ENCODE measurements around the gene GLRX3.

Gene GLRX3

DNA sequence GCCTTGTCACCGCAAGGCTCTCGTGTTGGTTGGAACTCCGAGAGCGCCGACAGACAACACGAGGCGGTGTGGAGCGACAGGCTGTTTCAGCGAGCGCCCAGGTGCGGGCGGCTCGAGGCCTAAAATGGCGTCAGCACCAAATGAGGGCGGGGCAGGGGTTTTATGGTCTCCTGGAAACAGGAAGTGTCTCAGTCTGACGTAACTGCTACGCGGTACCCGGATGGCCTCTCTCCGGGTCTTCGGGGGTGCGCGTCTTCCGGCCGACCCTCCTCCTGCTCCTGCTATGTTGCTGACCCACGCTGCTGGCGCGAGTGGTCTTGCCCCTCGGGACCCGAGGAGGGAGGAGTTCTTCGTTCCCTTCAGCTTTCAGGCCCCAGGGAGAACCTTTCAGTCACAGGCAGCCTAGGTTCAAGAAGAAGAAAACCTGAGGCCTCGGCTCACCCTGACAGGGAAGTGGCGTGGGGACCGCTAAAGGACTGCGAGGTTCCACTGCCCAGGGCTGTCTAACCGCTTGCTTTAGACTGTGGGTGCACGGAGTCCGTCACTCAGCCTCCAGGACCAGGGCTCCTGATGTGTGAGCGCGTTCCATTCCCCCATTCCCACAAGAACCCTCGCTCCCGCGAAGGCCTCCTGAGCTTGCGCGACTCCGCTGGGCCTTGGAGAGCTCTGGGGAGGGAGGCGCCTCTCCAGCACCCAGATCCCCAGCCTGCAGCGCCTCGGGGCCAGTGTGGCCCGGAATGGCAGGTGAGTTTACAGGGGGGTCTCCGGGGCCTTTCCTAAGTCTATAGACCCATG, 77.3 kb downstream of the GLRX3 start:
- DNase-seq: no peak

DNA sequence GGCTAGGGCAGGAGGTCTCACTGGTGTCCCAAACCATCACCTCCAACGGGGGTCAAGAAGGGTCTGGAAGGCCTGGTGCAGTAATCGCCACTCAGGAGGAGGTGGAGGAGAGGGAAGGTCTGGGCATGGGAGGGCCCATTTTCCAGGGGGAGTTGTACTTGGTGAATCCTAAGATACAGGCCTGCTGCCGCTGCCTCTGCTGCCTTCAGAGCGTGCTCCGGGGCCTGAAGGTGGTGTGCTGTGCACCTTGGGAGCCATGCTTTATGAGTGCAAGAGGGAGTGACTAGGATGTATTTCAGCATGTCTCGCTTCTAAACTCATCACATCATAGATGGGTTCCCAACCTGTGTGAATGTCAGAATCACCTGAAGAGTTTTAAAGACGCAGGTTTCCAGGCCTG, 78.2 kb downstream of the GLRX3 start:
- DNase-seq: no peak

DNA sequence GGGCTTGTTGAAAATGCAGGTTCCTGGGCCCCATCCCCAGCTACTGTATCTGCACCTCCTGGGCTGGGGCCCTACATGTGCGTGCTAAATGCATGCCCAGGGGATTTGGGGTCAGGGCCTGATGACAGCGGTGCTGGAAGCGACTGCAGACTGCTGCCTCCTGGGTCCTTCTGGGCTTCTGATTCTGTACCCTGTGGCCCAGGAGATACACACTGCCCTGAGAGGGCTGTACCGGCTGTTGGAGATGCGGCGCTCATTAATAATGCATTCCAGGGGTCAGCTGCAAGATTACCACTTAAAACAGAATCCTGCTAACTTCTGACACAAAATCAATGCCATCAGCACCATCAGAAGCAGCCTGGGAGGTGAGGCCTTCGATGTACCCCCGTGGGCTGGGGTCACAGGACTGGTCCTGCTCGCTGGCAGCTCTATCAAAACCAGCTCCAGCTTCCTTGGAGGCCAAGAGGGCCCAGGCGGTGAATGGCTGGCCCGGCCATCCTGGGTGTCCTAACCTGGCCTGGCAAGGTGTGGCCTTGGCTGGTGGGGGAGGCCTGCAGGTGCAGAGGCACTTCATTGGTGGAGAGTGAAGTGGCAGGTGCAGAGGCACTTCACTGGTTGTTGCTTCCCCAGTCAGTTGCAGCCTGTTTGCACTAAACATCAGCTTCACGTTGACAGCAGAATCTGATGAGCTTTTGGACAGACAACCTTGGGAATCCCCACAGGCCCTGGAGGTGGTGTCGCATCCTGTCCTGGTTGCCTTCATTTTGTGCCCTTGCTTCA, 79.2 kb downstream of the GLRX3 start:
- DNase-seq: no peak

DNA sequence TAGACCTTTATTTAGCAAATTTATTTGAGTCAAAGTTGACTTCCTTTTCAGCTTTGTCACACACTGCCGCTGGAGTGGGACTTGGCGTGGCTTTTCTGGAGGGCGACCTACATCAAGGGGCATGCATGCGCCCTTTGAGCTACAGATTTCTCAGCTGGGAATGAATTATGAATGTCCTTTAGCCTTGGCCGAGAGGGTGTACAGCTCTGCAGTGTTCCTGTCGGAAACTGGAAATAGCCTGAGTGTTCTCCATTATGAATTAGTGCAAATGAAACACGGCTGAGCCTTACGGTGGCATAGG, 79.7 kb downstream of the GLRX3 start:
- DNase-seq: no peak

DNA sequence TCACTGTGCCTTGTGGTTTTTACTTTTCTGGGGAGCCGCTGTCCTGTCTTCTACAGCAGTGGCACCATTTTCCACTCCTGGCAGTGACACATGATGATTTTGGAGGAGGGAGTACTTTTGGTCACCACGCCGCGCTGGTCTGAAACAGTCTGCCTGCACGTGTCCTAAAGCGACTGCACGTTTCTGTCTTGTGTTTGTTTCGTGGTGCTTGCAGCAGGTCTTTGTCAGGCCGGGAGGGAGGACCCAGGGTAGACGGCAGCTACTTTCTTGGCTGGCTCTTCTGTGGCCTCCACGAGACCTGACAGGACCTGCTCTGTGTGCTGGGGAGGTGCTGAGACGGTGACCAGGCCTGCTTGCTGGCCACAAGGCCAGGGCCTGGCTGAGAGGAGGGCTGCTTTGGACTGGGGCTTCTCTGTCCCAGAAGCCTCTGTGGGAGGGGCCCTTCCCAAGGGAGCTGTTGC, 82.0 kb downstream of the GLRX3 start:
- DNase-seq: no peak

DNA sequence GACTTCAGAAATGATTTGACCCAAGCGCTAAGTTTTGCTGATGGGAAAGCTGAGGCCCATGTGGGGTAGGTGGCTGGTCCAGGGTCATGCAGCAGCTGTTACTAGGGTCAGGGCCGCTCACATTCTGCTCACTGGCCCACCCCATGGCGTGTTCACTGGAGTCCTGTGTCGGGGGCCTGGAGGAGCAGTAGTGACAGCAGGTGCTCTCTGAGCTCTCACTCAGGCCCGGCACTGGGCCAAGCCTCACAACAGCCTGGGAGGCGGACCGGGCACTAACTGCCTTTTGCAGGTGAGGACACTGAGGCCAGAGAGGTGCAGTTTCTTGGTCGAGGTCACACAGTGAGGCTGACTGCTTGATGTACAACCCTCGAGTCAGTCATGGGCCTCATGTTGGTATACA, 82.7 kb downstream of the GLRX3 start:
- DNase-seq: no peak

DNA sequence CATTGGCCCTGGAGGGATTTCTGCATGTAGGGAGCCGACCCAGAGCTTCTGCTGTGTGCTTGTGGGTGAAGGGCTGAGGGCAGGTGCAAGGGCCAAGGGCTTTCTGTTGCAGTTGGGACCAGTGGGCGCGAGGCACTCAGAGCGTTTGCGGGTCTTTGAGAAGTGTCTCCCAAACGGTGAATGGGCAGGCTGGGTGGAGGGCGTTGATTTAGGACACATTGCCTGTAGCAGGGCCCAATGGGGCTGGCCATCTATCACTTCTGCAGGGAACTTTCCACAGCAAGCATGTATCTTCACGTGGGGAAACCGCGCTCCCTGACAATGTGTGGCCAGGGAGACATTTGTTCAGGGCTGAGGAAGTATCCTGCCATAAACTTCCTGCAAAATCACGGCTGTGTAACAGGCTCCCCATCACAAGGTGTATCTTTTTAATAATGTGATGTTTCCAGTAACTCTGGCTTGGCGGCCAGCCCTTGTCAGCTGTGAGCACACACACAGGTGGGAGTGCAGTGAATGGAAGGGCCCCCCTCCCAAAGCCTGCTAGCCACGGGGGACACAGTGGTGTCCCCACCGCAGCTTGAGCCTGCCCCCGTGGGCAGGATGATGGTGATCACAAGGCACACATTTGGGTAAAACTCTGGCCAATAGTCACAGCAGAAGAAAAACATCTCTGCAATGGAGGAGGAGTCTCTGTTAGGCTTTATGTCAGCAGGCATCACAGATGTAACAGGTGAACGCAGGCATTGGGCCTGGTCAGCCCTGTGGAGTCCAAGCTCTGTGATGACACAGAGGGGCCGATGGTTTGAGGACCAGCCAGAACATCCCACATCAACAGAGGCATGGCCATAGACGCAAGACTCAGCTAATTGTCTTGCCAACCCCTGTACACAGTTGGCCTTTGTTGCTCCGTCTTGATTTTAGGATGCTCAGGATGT, 84.3 kb downstream of the GLRX3 start:
- DNase-seq: no peak

DNA sequence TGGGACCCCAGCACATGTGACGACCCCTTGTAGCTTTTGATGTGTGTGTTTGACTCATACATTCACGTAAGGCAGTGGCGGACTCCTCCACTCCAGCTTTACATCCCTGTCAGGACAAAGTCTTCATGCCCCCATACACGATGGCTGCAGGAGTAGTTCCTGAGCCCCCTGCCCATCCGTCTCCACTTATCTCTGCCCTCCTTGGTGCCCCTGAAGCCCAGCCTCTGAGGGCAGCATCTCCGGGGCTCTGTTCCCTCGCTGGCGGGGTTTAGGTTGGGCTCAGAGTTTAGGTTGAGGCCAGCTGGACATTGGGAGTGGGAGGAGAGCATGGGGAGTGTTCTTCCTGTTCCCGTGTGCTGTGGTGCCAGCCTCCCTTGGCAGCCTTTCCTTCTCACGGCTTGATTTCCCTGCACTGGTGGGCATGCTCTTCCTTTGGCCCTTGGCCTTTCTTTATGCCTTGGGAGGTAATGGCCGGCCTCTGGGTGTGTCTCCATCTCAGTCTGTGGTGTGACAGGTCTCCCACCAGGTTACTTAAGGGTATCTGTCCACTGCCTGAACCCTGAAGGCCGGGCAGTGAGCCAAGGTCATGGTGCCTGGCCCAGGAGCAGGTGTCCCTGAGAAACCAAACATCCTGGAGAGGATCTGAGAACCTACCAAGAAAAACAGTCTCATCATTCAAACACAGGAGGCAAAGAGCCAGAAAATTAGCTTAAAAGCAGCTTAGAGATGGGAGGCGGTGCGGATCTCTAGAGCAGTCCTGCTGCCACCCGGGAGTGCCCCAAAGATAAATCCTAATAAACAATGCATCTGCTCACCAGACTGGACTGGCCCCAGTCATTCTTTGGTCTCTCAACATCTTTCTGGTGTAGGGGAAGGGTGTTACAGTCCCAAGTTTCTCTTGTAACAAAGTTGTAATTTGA, 85.5 kb downstream of the GLRX3 start:
- DNase-seq: no peak

DNA sequence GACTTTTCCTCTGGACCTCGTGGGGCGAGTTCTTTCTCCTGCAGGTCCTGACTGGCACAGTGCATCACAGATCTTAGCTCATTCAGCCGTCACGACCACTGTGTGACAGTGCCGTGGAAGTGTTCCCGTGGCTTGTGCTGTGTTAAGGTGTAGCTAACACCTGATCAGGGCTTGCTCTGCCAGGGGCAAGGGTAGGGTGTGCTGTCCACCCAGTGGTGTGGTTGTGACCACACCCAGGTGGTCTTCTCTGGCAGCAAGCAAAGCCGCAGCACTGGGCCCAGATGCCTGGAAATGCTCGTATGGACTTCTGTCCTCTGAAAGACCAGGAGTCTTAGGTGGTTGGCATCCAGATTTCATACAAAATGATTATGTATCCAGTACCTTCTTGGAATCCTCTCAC, 86.2 kb downstream of the GLRX3 start:
- no peak for DNase-seq

DNA sequence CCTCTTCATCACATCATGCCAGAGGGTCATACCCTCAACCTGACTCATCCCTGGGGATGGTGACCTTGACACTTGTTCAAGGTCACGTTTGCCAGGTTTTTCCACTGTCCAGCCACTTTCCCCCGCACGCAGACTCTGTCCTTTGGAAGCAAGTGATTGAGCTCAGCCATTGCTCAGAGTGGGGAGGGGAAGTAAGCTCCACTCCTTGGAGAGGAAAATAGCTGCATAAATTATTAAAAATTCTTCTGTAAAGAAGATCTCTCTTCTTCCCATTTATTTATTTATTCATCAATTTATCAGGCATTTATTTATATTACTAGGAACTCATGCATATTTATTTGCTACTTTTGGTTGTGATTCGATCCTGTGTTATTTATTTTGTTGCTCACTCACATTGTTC, 88.0 kb downstream of the GLRX3 start:
- no peak for DNase-seq

DNA sequence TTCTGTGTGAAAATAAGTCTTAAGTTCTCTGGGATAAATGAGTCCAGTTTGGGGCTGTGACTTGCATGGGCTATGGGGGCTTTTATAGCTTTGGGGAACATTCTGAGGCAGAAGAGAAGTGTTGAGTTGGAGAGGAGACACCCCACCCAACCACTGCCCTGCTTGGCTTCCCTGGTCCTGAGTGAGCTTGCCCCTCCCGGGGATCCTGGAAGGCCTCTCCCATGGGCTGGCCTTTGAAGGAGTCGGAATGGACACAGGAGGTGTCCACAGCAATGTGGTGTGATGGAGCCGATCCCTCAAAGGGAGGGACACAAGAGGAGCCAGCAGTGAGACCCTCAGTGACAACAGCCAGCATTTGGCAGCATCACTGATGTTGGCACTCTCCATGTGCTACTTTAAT, 89.8 kb downstream of the GLRX3 start:
- DNase-seq: no peak

DNA sequence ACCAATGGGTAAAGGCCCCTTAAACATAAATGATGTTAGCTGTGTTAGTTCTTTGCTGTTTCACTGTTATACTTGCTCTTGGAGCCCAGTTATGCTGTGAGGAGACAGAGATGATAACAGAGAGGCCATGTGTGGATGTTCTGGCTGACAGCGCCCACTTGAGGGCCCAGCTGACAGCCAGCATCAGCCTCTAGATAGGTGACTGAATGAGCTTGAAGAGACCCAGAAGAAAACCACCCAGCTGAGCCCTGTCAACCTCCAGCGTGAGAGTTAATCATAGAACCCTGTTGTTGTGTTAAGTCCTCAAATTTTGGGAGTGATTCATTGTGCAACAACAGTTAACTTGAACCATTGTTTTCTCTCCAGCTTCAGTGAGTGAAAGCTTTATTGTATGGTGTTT, 91.7 kb downstream of the GLRX3 start:
- DNase-seq: no peak

Measured in activated naive CD4-positive, alpha-beta T cell (primary cell).